HG02571 (cell line): ENCODE data around the gene HNRNPA3.
"Not testable (repeated sequence)": the region's sequence is repeated elsewhere in the genome, so short reads cannot be mapped to it uniquely, and the experiment has no call there.

ENCODE experiments used
- ATAC-seq: cut with Tn5 transposase; IDR thresholded peaks from one replicate; pipeline ENCODE4 v1.9.1; 2021; ENCODE audit warnings: mild to moderate bottlenecking, moderate library complexity; ENCODE audit not compliant: unreplicated experiment

Gene HNRNPA3

GRCh38 chr2:177254433-177255226, 42.0 kb downstream of the HNRNPA3 start:
- ATAC-seq: no peak

GRCh38 chr2:177255227-177255601, 42.6 kb downstream of the HNRNPA3 start:
- ATAC-seq: no peak

- no peak for ATAC-seq
Measured at GRCh38 chr2:177256026-177256425, 43.4 kb downstream of the HNRNPA3 start.

- no peak for ATAC-seq
Measured at GRCh38 chr2:177256695-177257094, 44.1 kb downstream of the HNRNPA3 start.

- no peak for ATAC-seq
Measured at GRCh38 chr2:177257471-177257870, 44.9 kb downstream of the HNRNPA3 start.

- ATAC-seq: no peak
Measured at GRCh38 chr2:177258059-177258458, 45.5 kb downstream of the HNRNPA3 start.

GRCh38 chr2:177260379-177260778, 47.8 kb downstream of the HNRNPA3 start:
- ATAC-seq: no peak

- ATAC-seq: no peak
Measured at GRCh38 chr2:177261116-177262060, 48.8 kb downstream of the HNRNPA3 start.

GRCh38 chr2:177262092-177262491, 49.5 kb downstream of the HNRNPA3 start:
- no peak for ATAC-seq

GRCh38 chr2:177262958-177263450, 50.4 kb downstream of the HNRNPA3 start:
- ATAC-seq: no peak

- peak; percentile 41 for ATAC-seq
Measured at GRCh38 chr2:177263451-177264208, 51.0 kb downstream of the HNRNPA3 start.

- ATAC-seq: peak; percentile 26
Measured at GRCh38 chr2:177264209-177264692, 51.7 kb downstream of the HNRNPA3 start.

GRCh38 chr2:177264693-177265587, 52.3 kb downstream of the HNRNPA3 start, which contains the start of gene NFE2L2:
Gene NFE2L2 (minus strand): TSS chr2:177264727. CDS start chr2:177264576, 151 bp downstream.
- ATAC-seq: peak; percentile 61

- no peak for ATAC-seq
Measured at GRCh38 chr2:177265824-177266817, 53.5 kb downstream of the HNRNPA3 start.

GRCh38 chr2:177266955-177267354, 54.4 kb downstream of the HNRNPA3 start:
- ATAC-seq: not testable (repeated sequence)

GRCh38 chr2:177268187-177268871, 55.7 kb downstream of the HNRNPA3 start:
- no peak for ATAC-seq

GRCh38 chr2:177268901-177269300, 56.3 kb downstream of the HNRNPA3 start:
- no peak for ATAC-seq

- no peak for ATAC-seq
Measured at GRCh38 chr2:177270531-177270930, 57.9 kb downstream of the HNRNPA3 start.
